NT2/D1 (cell line): ENCODE results near the gene PARD6G.

Source experiments
- DNase-seq: peaks from one replicate; pipeline ENCODE4 v3.0.0-alpha.2; 2011; ENCODE audit warnings: low read depth, low spot score
- H3K27me3 ChIP-seq: 2 replicates; pipeline ENCODE4 v1.6.0; 2011; ENCODE audit warnings: mild to moderate bottlenecking; ENCODE audit not compliant: insufficient read length, insufficient read depth
- H3K36me3 ChIP-seq: 2 replicates; pipeline ENCODE4 v1.6.1; 2011; ENCODE audit warnings: mild to moderate bottlenecking, low read length, mixed read lengths; ENCODE audit not compliant: insufficient read depth, insufficient read length
- H3K4me1 ChIP-seq: 2 replicates; pipeline ENCODE4 v1.5.1; 2011; ENCODE audit not compliant: insufficient read depth, insufficient read length
- H3K4me3 ChIP-seq: 2 replicates; pipeline ENCODE4 v1.5.1; 2011; ENCODE audit warnings: low read depth; ENCODE audit not compliant: insufficient read length
- H3K9ac ChIP-seq: 2 replicates; pipeline ENCODE4 v1.6.0; 2011; ENCODE audit warnings: low read depth; ENCODE audit not compliant: insufficient read length
- H3K9me3 ChIP-seq: 2 replicates; pipeline ENCODE4 v1.5.1; 2011; ENCODE audit warnings: mild to moderate bottlenecking, low read length; ENCODE audit not compliant: insufficient read depth
- SUZ12 ChIP-seq: IDR thresholded peaks from 2 replicates; pipeline ENCODE4 v1.6.1; 2011; ENCODE audit not compliant: insufficient read length, insufficient read depth; ENCODE audit errors: extremely low read depth
- YY1 ChIP-seq: IDR thresholded peaks from 2 replicates; pipeline ENCODE4 v1.6.1; 2011; ENCODE audit not compliant: insufficient read length, insufficient read depth
- ZNF274 ChIP-seq: IDR thresholded peaks from 2 replicates; pipeline ENCODE4 v1.6.1; 2011; ENCODE audit warnings: mild to moderate bottlenecking, low read depth, low read length

The PARD6G gene

DNA sequence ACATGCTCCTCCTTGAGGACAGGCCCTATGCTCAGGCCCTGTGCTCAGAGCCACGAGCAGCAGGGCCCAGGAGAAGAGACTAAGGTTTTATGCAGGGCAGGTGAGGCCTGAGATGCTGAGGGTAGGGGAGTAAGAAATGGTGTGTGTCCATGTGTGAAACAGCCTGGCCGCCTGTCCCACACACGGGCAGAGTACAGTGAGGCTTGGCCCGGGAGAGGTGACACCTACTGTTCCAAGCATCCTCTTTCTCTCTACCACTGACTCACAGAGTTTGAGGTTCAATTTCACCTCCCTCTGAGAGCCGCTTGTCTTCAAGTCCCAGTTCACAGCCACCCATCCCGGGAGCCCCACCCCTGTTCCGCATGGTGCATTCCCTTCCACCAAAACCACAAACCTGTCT lies 84.1 kb downstream of the PARD6G start:
- DNase-seq, result no peak
- TF ChIP-seq ZNF274 (no peak), YY1 (no peak), SUZ12 (no peak)
- no peak overlapping the region for H3K9ac ChIP-seq
- peaks cover 56% of the 10 kb centered on the region for H3K36me3 ChIP-seq
- no peaks in the 10 kb centered on the region for H3K27me3 ChIP-seq
- no peaks in the 10 kb centered on the region for H3K4me1 ChIP-seq
- no peak overlapping the region for H3K4me3 ChIP-seq
- peaks cover 18% of the 10 kb centered on the region for H3K9me3 ChIP-seq

- H3K4me3 ChIP-seq, result no peak overlapping the region
- H3K9me3 ChIP-seq, result peaks cover 18% of the 10 kb centered on the region
- H3K4me1 ChIP-seq, result no peaks in the 10 kb centered on the region
- no peak for DNase-seq
- peaks cover 57% of the 10 kb centered on the region for H3K36me3 ChIP-seq
- no peaks in the 10 kb centered on the region for H3K27me3 ChIP-seq
- TF ChIP-seq SUZ12 (no peak), YY1 (no peak), ZNF274 (no peak)
- no peak overlapping the region for H3K9ac ChIP-seq
These were observed 85.4 kb downstream of the PARD6G start for GRCh38 chr18:80161781-80162417.

DNA sequence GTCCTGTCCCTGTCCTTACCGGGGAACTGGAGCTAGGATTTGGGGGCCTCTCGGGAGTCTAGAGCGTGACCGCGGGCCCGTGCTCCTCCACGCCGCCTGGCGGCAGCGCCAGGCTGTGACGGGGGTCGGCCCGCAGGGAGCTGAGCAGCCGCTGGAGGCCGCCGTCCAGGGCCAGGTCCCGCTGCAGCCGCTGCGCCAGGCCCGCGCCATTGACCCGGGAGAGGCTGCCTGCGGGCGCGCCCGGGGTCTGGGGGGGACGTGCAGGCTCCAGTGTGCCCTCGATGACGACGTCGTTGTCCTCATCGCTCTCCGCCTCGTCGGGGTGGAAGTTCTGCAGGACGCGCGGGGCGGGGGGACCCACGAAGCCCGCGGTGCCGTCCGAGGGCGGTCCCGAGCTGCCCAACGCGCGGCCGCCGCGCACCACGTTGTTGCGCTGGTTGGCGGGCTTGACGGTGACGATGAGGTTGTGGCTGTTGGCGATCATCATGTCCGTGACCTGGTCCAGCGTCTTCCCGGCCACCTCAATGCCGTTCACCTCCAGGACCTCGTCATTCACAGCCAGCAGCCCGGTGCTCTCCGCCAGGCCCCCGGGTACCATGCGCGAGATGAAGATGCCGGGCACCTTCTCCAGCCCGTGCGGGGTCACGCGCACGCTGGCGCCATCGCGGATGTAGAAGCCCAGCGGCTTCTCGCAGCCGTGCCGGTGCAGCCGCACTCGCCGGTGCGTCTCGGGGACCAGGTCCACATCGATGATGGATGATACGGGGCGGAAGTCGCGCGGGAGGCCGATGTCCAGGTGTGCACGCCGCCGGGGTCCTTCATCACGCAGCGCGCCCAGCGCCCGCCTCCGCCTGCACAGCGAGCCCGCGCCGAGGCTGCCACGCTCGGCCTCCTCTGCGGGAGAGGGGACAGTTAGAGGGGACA lies 87.3 kb downstream of the PARD6G start:
- Histone ChIP-seq H3K9ac (no peak overlapping the region), H3K9me3 (peaks cover 17% of the 10 kb centered on the region), H3K27me3 (no peaks in the 10 kb centered on the region), H3K36me3 (peaks cover 73% of the 10 kb centered on the region), H3K4me1 (no peaks in the 10 kb centered on the region), H3K4me3 (no peak overlapping the region)
- no peak for DNase-seq
- no peak for TF ChIP-seq SUZ12
- TF ChIP-seq ZNF274, result no peak
- TF ChIP-seq YY1, result no peak

DNA sequence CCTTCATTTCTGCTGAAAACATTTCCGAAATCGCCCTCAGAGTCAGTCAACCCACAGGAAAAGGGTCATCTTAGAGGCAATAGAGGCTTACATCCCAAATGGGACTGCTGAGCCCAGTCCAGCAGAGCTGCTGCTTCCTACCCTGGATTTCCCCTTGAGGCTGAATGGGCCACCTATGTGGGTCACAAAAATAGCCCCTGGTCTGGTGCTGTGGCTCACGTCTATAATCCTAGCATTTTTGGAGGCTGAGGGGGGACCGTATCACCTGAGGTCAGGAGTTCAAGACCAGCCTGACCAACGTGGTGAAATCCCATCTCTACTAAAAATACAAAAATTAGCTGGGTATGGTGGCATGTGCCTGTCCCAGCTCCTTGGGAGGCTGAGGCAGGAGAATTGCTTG lies 88.9 kb downstream of the PARD6G start:
- H3K27me3 ChIP-seq, result no peaks in the 10 kb centered on the region
- TF ChIP-seq SUZ12 (no peak), YY1 (no peak), ZNF274 (no peak)

DNA sequence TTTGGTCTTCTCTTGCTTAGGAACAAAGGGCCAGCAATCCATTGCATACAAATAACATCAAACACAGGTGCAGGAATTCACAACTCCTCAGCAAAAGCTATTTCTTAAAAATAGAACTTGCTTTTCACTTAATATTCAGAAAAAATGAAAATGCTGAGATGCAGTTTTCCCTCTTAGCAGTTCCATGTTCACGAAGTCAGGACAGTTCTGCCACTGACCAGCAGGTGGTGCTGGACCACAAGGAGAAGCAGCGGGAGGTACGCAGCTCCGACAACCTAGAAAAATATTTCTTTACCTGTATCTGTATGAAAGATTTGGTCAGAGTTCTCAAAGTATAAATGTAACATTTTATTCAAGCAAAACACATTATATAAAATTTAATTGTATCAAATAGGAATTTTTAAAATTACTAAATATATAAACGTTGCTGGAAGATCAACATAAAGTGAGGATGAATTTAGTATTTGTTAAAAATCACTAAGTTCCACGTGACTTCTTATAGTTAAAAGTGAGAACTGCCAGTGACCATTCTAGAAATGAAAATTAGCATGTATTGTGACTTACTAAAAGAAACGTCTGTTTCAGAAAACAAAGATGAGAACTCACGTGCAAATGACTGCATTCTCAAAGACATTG lies 89.5 kb downstream of the PARD6G start:
- DNase-seq, result peak; percentile 56
- TF ChIP-seq SUZ12 (no peak), ZNF274 (no peak), YY1 (no peak)
- Histone ChIP-seq H3K4me1 (no peaks in the 10 kb centered on the region), H3K4me3 (no peak overlapping the region), H3K27me3 (no peaks in the 10 kb centered on the region), H3K36me3 (peaks cover 74% of the 10 kb centered on the region), H3K9ac (no peak overlapping the region), H3K9me3 (no peaks in the 10 kb centered on the region)

More for the DNA sequence above, 88.9 kb downstream of the PARD6G start:
- DNase-seq, result no peak
- H3K9me3 ChIP-seq, result peaks cover 1% of the 10 kb centered on the region; the same call in 1 of the 2 replicates
- peaks cover 80% of the 10 kb centered on the region for H3K36me3 ChIP-seq
- H3K9ac ChIP-seq, result no peak overlapping the region
- no peaks in the 10 kb centered on the region for H3K4me1 ChIP-seq
- H3K4me3 ChIP-seq, result no peak overlapping the region

DNA sequence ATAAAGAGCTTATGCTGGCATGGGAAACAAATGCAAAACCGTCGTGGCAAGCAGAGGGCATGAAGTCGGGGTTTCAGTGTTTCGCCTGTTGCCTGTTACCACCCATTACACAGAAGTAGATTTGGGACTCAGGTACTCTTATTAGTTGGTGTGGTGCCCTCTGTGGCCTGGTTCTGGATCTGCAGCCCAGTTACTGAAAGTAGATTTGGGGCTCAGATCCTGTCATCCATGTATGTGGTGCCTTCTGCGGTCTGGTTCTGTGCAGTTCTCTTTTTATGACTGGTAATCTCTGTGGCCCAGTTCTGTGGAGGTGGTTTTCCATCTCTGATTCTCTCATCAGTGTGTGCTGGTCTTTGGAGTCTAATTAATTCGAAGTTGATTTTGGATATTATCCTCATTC lies 93.0 kb downstream of the PARD6G start:
- DNase-seq, result no peak

More for the DNA sequence above, 93.0 kb downstream of the PARD6G start:
- Histone ChIP-seq H3K36me3 (peaks cover 62% of the 10 kb centered on the region), H3K9ac (no peak overlapping the region), H3K27me3 (no peaks in the 10 kb centered on the region), H3K4me3 (no peak overlapping the region), H3K9me3 (no peaks in the 10 kb centered on the region), H3K4me1 (no peaks in the 10 kb centered on the region)
- TF ChIP-seq YY1, result no peak
- no peak for TF ChIP-seq SUZ12
- no peak for TF ChIP-seq ZNF274
